Prostate gland (tissue), 2 donors: ENCODE measurements around the gene DNASE2.

Experiments used
- CTCF ChIP-seq, 4 experiments: fragments of 200-600 bp in 2 of 4; fragments of 450-650 bp in 2 of 4; sonication (generic) in 2 of 4; IDR thresholded peaks; 1 replicate in 3 of 4; 2 replicates in 1 of 4; pipeline ENCODE4 v1.5.1; 2016 to 2019; ENCODE audit warnings: antibody characterized with exemption in 4 of 4, mild to moderate bottlenecking in 2 of 4, moderate library complexity in 2 of 4
- POLR2A ChIP-seq: fragments of 450-650 bp; IDR thresholded peaks from one replicate; pipeline ENCODE4 v1.6.1; 2016; ENCODE audit warnings: antibody characterized with exemption, mild to moderate bottlenecking
- POLR2AphosphoS5 ChIP-seq: sonication (generic); formaldehyde crosslinking; IDR thresholded peaks from one replicate; pipeline ENCODE4 v1.6.1; 2017; ENCODE audit warnings: antibody characterized with exemption

- TF ChIP-seq CTCF (IDR thresholded peaks at IDR 0.05), result no peak
- TF ChIP-seq POLR2AphosphoS5, result no peak
- no peak for TF ChIP-seq POLR2A
Observed at GRCh38 chr19:12884627-12884925, 3.3 kb upstream of the DNASE2 start.
